ENCODE data around the gene GNG12.

GNG12 gene

GRCh38 chr1:67688526-67689219, 144.6 kb downstream of the GNG12 start:
- no peak for TF ChIP-seq CTCF (IDR thresholded peaks at IDR 0.05; ENCODE audit: low read depth, low read length)
- no peak overlapping the region for H3K4me3 ChIP-seq (ENCODE audit: low read depth, low read length)

- no peak for TF ChIP-seq CTCF (IDR thresholded peaks at IDR 0.05; ENCODE audit: low read depth, low read length)
- H3K4me3 ChIP-seq (ENCODE audit: low read depth, low read length) = peak overlapping the region; percentile 99
Observed at GRCh38 chr1:67687649-67688048, 145.6 kb downstream of the GNG12 start.

GRCh38 chr1:67687198-67687545, 146.1 kb downstream of the GNG12 start:
- H3K4me3 ChIP-seq (ENCODE audit: low read depth, low read length) = peak overlapping the region; percentile 99
- no peak for TF ChIP-seq CTCF (IDR thresholded peaks at IDR 0.05; ENCODE audit: low read depth, low read length)

- peak overlapping the region; percentile 99 for H3K4me3 ChIP-seq (ENCODE audit: low read depth, low read length)
Observed at GRCh38 chr1:67686267-67687197, 146.7 kb downstream of the GNG12 start.

GRCh38 chr1:67685558-67686266, 147.6 kb downstream of the GNG12 start:
- no peak for TF ChIP-seq CTCF (IDR thresholded peaks at IDR 0.05; ENCODE audit: low read depth, low read length)

More at GRCh38 chr1:67686267-67687197, 146.7 kb downstream of the GNG12 start:
- TF ChIP-seq CTCF (IDR thresholded peaks at IDR 0.05; ENCODE audit: low read depth, low read length) = no peak

GRCh38 chr1:67685067-67685557, 148.2 kb downstream of the GNG12 start, which contains the start of gene GADD45A:
TSS of gene GADD45A (plus strand) at chr1:67685201. CDS start at chr1:67685495, 294 bp downstream.
- TF ChIP-seq CTCF (IDR thresholded peaks at IDR 0.05; ENCODE audit: low read depth, low read length) = no peak
- H3K4me3 ChIP-seq (ENCODE audit: low read depth, low read length) = peak within 1 kb of the TSS; percentile 99

More at GRCh38 chr1:67685558-67686266, 147.6 kb downstream of the GNG12 start:
- peak overlapping the region; percentile 99 for H3K4me3 ChIP-seq (ENCODE audit: low read depth, low read length)
